HEK293T (cell line): ENCODE results near the gene CTSH.

Experiments
- CTCF ChIA-PET: fragments of 350-600 bp; formaldehyde crosslinking; extraction: SDS; loops from one replicate; lab custom pipeline; 2021; ENCODE audit warnings: antibody characterized with exemption, inconsistent platforms; lab: Yijun Ruan, JAX
- POLR2A ChIA-PET: fragments of 350-600 bp; formaldehyde crosslinking; extraction: SDS; loops from one replicate; lab custom pipeline; 2020; ENCODE audit warnings: antibody characterized with exemption, inconsistent platforms; lab: Yijun Ruan, JAX
- DNase-seq: peaks from one replicate; pipeline ENCODE4 v3.0.0; 2012; ENCODE audit warnings: mixed read lengths; ENCODE audit errors: extremely low spot score
- ARNT ChIP-seq: fragments of 450-650 bp; IDR thresholded peaks from 2 replicates; pipeline ENCODE4 v1.6.1; 2017; ENCODE audit warnings: mild to moderate bottlenecking
- BHLHE40 ChIP-seq: fragments of 450-650 bp; IDR thresholded peaks from 2 replicates; pipeline ENCODE4 v1.6.1; 2016; ENCODE audit warnings: mild to moderate bottlenecking, moderate library complexity, borderline replicate concordance
- CTBP1 ChIP-seq: fragments of 450-650 bp; IDR thresholded peaks from 2 replicates; pipeline ENCODE4 v1.6.1; 2016; ENCODE audit warnings: borderline replicate concordance
- ELF4 ChIP-seq: fragments of 450-650 bp; IDR thresholded peaks from 2 replicates; pipeline ENCODE4 v1.6.1; 2017; ENCODE audit warnings: antibody characterized with exemption
- FOXA1 ChIP-seq: fragments of 450-650 bp; IDR thresholded peaks from 2 replicates; pipeline ENCODE4 v1.6.1; 2016; ENCODE audit warnings: mild to moderate bottlenecking
- FOXK2 ChIP-seq: fragments of 450-650 bp; IDR thresholded peaks from 2 replicates; pipeline ENCODE4 v1.6.1; 2016; ENCODE audit warnings: mild to moderate bottlenecking
- FOXM1 ChIP-seq: fragments of 450-650 bp; IDR thresholded peaks from 2 replicates; pipeline ENCODE4 v1.6.1; 2017; ENCODE audit warnings: mild to moderate bottlenecking, borderline replicate concordance
- HDGF ChIP-seq: fragments of 450-650 bp; IDR thresholded peaks from 2 replicates; pipeline ENCODE4 v1.6.1; 2017; ENCODE audit warnings: antibody characterized with exemption, borderline replicate concordance
- L3MBTL2 ChIP-seq: fragments of 450-650 bp; conservative IDR thresholded peaks from 2 replicates; pipeline ENCODE4 v1.6.1; 2016; ENCODE audit warnings: mild to moderate bottlenecking
- LEF1 ChIP-seq: fragments of 450-650 bp; IDR thresholded peaks from 2 replicates; pipeline ENCODE4 v1.6.1; 2017; ENCODE audit warnings: mild to moderate bottlenecking, borderline replicate concordance
- NFRKB ChIP-seq: fragments of 450-650 bp; IDR thresholded peaks from 2 replicates; pipeline ENCODE4 v1.6.1; 2016; ENCODE audit warnings: mild to moderate bottlenecking, moderate library complexity
- PKNOX1 ChIP-seq: fragments of 450-650 bp; IDR thresholded peaks from 2 replicates; pipeline ENCODE4 v1.6.1; 2016
- SP1 ChIP-seq: fragments of 450-650 bp; IDR thresholded peaks from 2 replicates; pipeline ENCODE4 v1.6.1; 2017
- SUZ12 ChIP-seq: fragments of 450-650 bp; IDR thresholded peaks from 2 replicates; pipeline ENCODE4 v1.6.1; 2016; ENCODE audit warnings: mild to moderate bottlenecking
- TARDBP ChIP-seq: fragments of 450-650 bp; IDR thresholded peaks from 2 replicates; pipeline ENCODE4 v1.6.1; 2016
- ZNF384 ChIP-seq: fragments of 450-650 bp; IDR thresholded peaks from 2 replicates; pipeline ENCODE4 v1.6.1; 2016

Gene CTSH

GRCh38 chr15:78934655-78935023 is 10.2 kb downstream of the CTSH start:
- ChIA-PET POLR2A (no interaction called here), CTCF (no interaction called here)
- no peak for DNase-seq
- TF ChIP-seq SP1 (no peak), NFRKB (no peak), SUZ12 (no peak), FOXA1 (no peak), HDGF (no peak), FOXK2 (no peak), FOXM1 (no peak), ELF4 (no peak), ARNT (no peak), ZNF384 (no peak), CTBP1 (no peak), PKNOX1 (no peak), TARDBP (no peak), L3MBTL2 (no peak)

DNA sequence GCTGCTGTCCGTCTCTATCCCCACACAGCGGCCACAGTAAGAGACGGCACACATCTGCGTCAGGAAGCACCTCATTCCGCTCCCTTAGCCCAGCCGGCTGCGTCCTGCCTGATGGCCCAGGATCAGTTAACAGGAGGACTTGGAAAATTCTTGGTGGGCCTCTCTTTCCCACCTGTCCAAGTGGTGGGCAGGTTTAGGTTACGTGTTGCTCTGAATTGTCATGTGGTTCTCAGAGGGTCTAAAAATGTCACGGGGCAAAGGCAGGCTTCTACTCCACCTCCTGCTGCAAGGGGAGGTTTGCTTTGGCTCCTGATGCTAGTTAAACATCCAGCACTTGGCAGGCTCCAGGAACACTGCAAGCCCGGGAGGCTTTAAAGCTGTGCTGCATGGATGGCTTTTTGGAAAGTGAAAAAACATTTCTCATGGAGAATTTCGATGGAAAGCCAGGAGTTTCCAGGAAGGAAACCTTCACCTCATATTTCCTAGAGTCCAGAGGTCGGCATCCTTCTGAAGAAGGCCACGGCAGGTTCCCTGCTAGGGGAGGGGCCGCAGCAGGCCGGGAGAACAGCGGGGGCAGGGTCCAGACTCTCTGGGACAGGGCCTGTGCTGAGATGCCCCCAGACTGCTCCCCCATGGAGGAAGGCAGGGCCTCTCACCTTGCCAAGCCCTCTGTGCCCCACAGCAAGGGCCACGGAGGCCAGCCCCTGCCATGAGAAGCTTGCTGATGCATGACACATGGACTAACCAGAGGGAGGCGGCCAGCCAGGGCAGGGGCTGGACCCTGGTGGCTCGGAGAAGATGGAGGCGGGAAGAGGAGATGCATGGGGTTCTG is 10.8 kb downstream of the CTSH start:
- no peak for TF ChIP-seq LEF1
- TF ChIP-seq PKNOX1: no peak
- no peak for TF ChIP-seq ELF4
- TF ChIP-seq FOXM1: no peak
- no peak for TF ChIP-seq ARNT
- DNase-seq: no peak
- ChIA-PET POLR2A (no interaction called here), CTCF (no interaction called here)

DNA sequence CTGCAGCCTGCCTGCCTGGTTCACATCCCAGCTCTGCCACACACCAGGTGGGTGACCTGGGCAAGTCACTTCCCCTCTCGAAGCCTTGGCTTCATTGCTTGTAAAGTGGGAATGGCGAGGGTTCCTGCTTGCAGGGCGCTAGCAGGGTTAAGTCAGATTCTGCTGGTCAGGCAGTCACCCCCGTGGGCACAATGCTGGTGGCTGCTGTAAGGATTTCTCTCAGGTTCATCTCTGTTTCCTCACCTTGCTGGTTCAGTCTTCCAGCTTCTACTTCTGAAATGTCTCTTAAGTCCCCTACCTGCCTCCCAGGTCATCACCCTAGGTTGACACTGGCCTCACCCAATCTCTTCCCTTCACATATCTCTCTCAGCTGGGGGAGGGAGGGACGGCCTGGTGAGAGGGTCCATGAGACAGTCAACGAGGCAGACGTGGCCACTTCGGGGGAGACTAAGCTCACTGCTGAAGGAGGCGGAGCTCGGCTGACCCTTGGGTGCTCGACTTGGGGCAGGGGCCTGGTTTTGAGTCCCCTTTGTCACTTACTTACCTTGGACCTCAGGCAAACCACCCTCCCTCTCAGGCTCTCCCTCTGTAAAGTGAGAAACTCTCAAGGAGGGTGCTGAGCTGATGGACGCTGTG is 11.5 kb downstream of the CTSH start:
- ChIA-PET CTCF (no interaction called here), POLR2A (no interaction called here)
- DNase-seq: no peak
- no peak for TF ChIP-seq FOXA1
- no peak for TF ChIP-seq L3MBTL2
- TF ChIP-seq ZNF384: no peak
- no peak for TF ChIP-seq ELF4
- TF ChIP-seq SP1: no peak
- no peak for TF ChIP-seq BHLHE40
- TF ChIP-seq TARDBP: no peak

GRCh38 chr15:78932258-78932808 is 12.5 kb downstream of the CTSH start:
- no peak for DNase-seq
- TF ChIP-seq CTBP1: no peak
- TF ChIP-seq BHLHE40: no peak
- no peak for TF ChIP-seq ARNT
- no peak for TF ChIP-seq NFRKB
- TF ChIP-seq FOXM1: no peak
- TF ChIP-seq L3MBTL2: no peak
- TF ChIP-seq HDGF: no peak
- TF ChIP-seq SUZ12: no peak
- no peak for TF ChIP-seq ELF4
- TF ChIP-seq FOXK2: no peak
- no peak for TF ChIP-seq LEF1
- TF ChIP-seq PKNOX1: no peak
- TF ChIP-seq FOXA1: no peak
- no peak for TF ChIP-seq SP1
- TF ChIP-seq ZNF384: no peak
- TF ChIP-seq TARDBP: no peak
- ChIA-PET POLR2A (no interaction called here), CTCF (no interaction called here)

DNA sequence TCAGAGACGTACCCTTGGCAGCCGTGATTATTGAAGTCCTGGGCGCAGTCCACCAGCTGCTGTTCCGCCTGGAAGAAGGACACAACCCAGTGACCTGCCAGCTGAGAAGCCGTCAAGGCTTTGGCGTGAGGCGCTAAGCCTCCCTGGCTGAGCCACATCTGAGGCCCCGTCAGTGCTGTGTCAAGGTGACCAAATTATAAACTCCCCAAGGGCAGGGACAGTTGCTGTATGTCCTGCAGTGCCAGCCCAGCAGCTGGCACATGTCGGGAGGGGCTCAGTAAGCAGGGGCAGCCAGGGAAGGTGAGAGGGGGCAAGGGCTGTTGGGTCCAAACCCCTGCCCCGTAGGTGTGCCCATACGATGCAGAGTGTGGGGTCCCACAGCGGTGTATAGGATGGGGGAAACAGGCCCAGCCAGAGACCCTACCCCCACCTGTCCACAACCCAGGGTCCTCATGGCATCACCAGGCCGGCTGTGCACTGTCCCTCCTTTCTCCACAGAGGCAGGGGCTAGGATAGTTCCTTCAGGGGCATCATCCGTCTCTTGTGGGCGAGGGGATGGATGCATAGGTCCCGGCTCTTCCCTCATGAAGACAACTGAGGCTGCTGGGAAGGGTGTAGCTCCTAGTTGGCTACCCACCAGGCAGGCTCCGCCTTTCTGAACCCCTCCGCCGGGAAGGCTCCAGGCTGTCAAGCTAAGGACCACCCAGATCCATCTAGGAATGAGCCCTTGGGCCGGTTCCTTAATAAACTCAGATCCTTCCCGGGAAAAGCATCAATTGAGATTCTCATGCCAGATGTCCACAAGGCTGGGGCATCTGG is 13.2 kb downstream of the CTSH start:
- ChIA-PET CTCF (no interaction called here), POLR2A (no interaction called here)
- TF ChIP-seq TARDBP (no peak), ELF4 (no peak)
- no peak for DNase-seq
